ENCODE results near the gene KCNS1.
"Not testable (repeated sequence)": the region's sequence is repeated elsewhere in the genome, so short reads cannot be mapped to it uniquely, and the experiment has no call there.

KCNS1 gene

DNA sequence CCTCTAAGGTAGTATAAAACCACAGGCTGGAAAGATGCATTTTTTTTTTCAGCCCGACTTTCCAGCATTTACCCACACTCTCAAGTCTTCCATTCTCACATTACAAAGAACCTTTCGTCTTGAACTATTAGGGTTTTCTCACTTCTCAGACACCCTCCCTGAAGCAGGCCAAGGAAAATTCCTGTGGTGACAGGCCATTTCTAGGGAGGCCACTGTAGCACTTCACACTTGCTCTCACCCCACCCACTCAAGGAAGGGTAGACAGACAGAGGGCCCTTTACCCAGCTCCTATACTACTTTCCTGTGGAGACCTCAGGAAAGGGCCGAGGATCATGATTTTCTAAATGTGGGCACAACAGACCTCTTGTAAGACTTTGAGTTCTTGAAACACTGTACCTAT lies 27.7 kb downstream of the KCNS1 start:
- no peak for DNase-seq

DNA sequence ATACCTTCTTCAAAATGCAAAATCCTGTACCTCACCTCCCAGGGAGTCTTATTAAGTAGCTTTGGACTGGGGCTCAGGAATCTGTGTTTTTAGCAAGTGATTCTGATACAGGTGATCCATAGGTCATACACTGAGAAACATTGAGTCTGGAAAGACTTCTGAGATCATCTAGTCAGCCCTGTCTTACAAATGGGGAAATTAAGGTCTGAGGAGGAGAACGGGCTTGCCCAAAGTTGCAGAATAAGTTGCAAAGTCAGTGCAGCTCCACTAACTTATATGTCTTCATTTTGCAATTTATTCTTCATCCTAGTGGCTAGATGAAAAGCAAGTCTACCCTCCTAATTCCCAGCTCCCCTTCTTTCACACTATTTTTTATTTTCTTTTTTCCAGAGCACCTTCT lies 28.9 kb downstream of the KCNS1 start:
- no peak for DNase-seq

DNA sequence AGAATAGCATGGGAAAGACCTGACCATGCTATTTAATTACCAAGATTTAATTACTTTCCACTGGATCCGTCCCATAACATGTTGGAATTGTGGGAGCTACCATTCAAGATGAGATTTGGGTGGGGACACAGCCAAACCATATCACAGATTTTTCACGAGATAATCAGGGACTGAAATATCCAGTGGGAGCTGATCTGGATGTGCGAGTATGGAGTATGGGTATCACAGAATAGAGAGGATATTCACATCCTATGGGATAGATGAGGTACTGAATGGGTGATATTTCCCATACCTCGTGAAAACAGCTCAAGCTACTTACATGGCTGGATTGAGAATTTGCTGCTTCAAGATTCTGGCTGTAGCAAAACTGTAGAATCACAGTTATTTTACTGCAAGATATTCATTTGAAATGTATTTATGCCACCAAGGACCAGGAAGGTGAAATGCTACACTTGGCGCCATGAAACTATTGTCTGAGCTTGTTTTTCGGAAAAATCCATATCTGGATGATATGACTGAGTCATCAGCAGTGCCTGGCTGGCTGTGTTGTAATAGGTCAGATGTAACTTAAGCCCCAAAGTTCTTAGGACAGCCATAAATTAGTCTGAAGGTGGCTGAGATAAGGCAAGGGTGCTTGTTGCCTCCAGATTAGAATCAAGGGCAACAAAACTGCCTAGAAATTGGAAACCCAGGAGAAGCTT lies 29.8 kb downstream of the KCNS1 start:
- no peak for DNase-seq

DNA sequence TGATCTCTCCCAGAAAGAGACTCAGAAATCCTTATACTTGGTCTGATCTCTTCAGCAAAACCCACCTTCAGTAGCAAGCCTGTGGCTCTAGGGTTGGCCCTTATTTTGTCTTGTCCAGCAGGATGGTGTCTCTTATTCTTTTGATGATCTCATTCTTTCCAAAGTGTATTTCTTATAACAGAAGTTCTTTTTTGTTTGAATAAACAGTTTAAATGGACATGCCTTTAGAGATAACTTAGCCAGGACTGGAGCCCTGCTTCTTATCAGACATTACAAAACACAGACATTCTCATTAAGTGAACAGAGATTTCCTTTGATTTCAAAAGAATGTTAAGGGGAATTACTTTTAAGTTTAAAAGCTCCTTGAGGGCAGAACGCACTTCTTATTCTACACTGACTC lies 31.7 kb downstream of the KCNS1 start:
- no peak for DNase-seq

DNA sequence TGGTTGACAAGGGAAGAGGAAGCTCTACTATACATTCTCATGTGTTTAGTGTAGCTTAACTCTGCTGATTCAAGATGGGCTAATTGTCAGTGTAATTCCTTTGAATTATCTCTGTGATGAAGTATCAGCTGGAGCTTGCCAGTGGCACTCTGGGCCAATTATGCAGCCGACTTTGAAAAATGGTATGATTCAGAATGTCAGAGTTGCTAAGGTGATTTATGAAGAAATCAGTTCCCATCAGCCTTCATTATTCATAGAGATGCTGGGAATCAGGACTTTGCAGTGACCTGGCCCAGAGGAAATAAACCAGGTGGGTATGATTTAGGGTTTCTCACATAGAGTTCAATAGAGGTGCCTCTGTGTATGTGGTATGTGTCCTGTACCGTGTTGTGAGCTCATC lies 33.4 kb downstream of the KCNS1 start:
- DNase-seq = no peak

DNA sequence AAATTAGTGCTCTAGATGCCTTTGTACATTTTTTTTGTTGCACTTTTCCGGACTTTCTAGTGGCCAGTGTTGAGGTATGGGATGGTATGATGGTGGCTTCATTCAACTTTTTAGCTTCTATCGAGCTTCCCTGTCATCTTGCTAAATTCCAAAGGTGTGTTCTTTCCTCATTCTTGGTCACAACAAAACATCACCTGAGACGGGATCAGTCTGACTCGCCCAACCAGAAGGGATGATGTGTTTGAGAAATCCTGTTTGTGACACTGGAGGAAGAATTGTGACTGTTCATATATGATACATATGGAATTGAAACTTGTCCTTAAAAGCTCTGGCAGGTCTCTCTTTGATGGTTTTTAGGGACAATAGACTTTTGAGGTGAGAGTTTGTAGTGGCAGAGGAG lies 33.8 kb downstream of the KCNS1 start:
- no peak for DNase-seq

DNA sequence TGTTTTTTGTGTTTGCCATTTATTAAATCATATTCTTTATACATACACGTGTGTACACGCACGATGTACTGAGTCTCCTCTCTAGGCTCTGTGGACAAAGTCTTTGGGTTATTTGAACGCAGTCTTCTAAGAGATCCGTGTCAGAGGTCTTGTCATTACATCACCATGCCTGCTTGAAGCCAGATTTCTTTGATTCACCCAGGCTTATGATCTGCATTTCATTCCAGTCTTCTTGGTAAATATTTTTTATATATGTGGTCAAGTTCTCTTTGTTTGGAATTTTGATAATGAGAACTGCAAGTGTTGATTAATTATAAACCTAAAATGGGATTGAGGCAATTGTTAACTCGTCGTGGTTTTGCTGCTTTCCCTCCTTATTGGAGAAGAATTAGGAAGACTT lies 34.6 kb downstream of the KCNS1 start:
- DNase-seq = no peak

DNA sequence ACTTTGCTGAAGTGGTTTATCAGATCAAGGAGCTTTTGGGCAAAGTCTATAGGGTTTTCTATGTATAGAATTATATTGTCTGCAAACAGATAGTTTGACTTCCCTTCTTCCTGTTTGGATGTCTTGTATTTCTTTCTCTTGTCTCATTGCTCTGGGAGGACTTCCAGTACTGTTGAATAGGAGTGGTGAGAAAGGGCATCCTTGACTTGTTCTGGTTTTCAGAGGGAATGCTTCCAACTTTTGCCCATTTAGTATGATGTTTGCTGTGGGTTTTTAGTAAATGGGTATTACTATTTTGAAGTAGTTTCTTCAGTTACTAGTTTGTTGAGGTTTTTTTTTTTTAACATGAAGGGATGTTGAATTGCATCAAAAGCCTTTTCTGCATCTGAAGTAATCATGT lies 36.1 kb downstream of the KCNS1 start:
- no peak for DNase-seq

DNA sequence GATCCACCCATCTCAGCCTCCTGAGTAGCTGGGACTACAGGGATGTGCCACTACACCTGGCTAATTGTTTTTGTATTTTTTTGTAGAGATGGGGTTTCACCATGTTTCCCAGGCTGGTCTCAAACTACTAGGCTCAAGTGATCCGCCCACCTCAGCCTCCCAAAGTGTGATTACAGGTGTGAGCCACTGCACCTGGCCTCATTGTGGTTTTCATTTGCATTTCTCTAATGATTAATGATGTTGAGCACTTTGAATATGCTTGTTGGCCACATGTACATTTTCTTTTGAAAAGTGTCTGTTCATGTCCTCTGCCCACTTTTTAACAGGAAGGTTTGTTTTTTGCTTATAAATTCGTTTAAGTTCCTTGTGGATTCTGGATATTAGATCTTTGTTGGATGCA lies 37.8 kb downstream of the KCNS1 start:
- not testable (repeated sequence) for DNase-seq

DNA sequence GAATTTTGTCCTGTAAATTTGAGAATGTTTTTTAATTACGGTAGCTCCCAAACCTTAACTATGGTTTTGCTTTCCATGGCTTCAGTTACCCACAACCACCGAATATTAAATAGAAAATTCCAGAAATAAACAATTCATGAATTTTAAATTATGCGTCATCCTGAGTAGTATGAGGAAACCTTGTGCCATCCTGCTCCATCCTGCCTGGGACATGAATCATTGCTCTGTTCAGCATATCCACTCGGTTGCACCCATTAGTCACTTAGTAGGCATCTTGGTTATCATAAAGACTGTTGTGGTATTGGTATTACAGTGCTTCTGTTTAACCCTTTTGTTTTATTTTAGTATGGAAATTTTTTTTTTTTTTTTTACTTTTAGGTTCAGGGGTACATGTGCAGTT lies 39.7 kb downstream of the KCNS1 start:
- no peak for DNase-seq

DNA sequence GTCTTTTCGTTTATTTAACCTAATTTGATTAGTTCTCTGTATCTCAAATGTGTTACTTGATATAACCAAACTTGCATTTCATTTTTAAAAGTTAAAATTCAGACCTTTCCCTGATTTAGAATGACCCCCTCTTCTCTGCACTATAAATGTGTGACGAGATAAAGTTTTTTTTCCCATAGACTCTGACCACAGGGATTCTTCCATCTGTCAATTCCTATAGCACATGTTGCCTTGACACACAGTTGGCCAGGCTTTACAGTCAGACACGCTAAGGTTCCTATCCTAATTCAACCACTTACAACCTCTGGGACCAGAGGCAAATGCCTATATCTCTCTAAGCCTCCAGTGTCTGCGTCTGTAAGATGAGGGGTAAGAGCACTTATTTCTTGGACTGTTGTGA lies 40.6 kb downstream of the KCNS1 start:
- DNase-seq = no peak

DNA sequence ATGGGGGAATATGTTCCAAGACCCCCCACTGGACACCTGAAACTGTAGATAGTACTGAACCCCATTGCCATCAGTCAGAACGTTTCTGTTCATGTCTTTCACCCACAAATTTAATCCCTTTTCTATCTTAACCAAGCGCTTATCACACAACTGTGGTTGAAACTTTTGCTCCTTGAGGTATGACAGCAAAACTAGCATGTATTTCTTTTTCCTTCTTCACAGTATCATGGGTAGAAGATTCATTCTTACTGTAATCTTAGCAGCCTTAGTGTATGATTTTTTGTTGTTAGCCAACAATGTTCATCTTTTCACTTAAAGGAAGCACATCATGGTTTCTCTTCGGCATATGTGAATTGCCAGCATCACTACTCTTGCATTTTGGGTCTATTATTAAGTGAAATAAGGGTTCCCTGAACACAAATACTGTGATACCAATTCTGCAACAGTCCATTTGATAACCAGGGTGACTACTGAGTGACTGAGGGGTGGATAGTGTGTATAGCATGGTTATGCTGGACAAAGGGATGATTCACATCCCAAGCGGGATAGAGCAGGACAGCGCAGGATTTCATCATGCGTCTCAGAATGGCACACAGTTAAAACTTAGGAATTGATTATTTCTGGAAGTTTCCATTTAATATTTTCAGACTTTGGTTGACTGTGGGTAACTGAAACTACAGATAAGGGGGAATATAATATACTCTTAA lies 41.8 kb downstream of the KCNS1 start:
- no peak for DNase-seq

DNA sequence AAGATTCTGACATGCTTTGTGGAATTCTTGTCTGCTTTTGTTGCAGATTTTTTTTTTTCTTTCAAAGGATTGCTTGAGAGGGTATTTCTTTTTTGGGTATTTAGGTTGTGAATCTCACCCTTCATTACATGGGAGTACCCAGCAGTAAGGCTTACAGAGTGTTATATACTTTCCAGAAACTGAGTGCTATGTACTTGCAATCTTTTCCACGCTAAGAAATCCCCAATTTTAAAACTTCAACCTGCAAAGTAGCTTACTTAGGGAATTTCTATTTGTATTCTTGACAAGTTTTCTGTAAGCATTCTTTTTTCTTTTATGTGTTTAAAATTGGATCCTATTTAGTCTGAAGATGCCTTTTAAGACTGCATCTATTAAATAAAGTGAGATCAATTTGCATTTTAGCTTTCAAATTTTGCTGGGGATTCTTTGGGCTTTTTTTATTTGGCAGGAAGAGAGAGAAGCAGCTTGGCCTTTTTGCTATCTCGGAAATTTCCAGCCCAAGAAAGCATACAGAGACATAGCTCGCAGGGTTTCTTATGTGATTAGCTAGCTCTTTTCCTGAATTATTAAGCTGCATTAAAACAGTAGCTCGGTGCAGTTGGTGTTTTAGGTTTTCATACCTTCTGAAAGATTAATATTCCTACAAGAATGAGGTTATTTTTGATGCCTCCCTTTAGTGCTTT lies 42.6 kb downstream of the KCNS1 start:
- no peak for DNase-seq

DNA sequence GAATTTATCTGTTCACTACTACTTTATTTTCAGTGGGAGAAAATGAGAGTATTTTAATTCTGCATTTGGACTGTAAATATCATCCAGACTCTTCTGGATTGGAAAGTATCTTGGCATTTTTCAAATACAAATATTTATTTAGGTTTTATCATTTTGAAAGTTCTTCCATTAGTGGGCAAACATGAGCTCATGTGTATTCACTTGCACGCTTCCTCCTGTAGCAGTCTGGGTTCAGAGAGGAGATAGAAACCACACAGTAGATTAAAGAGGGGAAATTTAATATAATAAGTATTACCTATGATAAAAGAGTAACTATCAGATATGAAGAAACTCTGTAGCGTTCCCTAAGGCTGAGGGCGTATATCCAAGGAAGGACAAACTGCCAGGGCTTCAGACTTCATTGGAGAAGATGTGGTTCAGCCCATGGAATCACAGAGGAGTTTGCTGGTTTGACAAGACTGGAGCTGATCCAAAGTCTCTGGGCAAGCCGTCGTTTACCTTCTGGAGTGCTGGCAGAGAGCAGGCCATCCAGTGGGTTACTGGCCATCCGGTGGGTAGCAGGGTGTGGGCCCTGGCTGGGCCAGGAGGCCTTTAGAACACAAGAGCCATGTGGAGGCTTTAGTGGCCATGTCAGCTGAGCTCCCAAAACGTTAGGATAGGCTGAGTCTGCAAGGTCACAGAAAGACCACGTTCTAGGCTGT lies 44.3 kb downstream of the KCNS1 start:
- no peak for DNase-seq

DNA sequence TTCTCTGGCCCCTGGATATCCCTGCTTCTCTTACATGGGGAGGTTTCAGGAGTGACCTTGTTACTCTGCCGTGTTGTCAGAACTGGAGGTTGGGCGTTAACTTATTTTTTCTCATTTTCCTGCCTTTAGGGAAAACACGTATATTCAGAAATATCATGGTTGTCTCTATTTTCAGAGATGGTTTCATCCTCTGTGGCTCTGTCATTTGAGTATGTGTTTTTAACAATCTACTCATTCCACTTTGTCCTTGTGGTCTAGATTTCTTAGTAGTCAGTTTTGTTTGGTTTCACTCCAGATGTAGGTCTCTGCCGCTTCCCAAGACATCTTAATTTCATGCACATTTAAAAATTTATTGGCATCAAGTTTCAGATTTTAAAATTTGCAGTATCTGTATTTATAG lies 45.9 kb downstream of the KCNS1 start:
- DNase-seq = no peak

DNA sequence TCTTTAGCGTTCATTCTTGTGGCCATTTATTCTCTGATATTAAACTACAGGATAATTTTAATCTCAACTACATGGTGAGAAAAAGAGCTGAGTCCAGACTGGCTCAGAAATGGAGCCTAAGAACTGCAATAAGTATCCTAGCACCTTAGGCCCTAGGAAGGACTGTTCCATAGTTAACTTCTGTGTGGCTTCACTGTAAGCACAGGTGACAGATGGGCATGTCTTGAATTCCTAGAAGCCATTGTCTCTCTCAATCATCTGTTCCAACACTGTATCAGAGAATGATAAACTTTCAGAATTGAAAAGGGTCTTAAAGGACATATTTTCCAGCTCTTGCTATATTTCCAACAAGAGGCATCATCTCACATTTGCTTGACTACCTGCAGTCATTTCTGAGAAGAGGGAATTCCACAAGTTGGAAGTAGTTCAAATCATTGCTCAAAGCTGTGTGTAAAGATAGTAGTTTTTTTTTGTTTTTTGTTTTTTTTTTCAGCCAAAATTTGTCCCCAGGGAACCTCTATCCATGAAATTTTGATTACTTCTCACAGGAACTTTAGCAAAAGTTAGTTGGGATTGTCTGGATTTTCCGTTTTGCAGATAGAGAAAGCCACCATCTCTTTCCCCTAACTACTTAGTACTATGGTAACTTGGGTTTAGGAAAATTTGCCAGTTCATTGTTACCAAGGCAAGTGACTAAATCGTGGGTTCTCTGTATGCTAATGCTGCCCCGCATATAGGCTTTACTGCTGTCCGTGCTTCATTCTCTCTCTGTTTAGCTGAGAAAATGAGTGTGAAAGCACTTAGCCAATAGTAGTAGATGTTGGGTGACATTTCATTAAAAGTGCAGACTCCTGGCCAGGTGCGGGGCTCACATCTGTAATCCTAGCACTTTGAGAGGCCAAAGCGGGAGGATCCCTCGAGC lies 47.2 kb downstream of the KCNS1 start:
- DNase-seq = no peak

DNA sequence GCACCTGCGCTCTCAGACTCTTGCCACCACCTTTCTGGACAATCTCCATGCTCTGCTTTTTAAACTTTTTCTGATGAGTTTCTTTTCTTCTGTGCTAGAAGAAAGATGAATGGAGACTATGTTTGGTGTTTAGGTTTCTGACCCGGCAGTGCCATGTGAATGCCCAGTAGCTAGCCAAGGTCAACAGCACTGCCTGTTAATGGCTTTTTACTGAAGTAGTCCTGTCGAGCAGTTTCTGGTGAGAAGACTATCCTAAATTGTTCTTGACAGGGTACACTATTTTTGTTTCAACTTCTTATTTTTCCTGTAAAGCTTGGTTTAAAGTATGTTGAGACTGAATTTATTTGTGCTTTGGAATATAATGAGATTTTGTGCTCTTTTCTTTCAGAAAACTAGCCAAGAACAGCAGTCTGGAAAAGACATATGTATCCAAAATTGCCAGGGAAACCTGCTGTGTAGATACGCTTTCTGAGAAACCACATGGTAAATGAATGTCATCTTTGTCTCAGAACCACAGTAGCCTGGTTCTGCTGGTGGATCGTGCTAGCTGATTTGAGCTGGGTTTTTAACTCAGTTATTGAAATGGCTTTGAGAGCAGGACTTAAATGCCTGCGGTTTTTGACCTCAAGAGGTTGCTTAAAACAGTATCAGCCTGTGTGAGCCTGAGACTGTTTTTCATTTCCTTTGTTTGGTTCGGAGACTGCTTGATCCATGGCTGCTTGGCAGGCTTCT lies 48.1 kb downstream of the KCNS1 start:
- no peak for DNase-seq

DNA sequence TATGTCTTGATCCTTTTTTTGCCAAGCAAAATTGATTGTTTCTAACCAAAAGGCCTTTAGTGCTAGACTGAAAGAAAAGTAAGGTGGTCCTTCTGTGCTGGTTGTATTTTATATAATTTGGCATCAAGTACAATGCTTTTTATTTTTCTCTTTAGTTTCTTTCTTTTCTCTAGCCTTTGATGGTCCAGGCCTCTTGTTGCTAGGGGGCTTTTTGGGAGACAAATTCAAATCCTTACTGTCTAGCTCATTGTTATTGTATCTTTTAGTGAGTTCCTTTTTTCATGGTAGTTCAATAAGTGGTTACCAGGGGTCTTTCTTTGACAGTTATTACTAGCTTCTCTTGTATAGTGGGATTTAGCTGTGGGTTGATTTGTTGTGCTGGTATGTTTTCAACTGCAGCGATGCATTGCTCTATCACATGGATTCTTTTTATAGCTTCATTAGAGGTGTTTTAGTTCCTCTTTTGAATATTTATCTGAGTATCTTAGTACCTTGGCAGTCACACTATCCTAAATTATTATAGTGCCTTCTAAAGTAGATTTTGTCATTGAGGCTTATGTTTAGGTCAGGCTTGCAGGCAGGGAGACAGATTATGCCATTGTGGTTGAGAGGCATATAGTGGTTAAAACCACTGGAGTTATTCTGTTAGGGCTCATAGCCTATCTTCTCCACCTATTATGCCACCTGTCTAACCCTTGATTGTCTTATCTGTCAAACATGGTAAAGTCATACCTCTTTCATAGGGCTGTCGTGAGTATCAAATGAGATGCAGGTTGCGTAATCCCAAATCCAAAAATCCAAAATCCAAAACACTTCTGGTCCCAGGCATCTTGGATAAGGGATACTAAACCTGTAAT lies 49.5 kb downstream of the KCNS1 start:
- DNase-seq = no peak

DNA sequence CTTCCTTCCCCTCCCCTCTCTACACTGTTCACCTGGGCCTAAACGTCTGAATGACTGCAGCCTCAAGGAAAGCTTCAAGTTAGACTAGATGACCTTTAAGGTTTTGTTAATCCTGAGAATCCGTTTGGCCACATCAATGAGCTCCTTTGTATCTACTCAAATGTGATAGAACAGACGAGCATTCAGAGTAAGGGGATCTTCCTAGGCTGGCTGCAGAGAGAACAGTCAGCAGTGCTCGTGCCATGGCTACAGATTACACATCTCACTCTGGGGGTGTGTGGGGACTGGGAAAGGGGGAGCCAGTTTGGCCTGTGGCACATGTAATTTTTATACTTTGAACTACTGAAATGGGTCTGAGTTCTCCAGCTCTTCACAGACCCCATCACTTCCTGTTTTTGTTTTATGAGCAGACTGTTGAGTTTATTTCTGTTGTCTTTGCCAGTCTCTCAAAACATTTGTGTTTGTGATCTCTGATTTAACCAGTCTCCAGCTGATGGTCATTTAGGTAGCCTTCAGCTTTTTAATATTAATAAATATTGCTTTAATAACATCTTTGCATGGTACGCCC lies 50.9 kb downstream of the KCNS1 start:
- peak in 2 of 6 experiments; percentile 4 to 5 for DNase-seq

DNA sequence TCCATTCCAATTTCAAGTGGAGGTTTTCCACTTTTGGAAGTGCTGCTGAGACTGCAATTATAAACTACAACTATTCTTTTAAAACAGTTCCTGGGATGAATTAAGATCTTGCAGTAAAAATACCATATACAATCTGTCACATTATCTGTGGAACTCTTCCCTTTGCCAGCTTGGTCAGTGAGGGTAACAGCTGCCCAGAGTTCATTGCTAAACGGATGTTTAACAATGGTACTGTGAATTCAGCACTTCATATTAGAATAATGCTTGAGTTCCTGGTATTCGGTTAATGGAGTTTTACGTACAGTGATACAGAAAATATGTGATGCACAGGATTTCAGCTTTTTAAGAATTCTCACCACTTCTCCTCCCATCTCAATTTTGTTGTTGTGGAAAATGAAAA lies 51.5 kb downstream of the KCNS1 start:
- DNase-seq = no peak
